GM18499 (cell line): ENCODE data around the gene C10orf67.

Experiments used
- ATAC-seq: cut with Tn5 transposase; IDR thresholded peaks from one replicate; pipeline ENCODE4 v1.9.1; 2021; ENCODE audit warnings: moderate number of reproducible peaks; ENCODE audit not compliant: insufficient read depth, unreplicated experiment

The C10orf67 gene

GRCh38 chr10:23200586-23200985 lies 144.0 kb downstream of the C10orf67 start:
- ATAC-seq = no peak

- no peak for ATAC-seq
Measured at GRCh38 chr10:23199768-23200511, 144.7 kb downstream of the C10orf67 start.

GRCh38 chr10:23198940-23199767 lies 145.4 kb downstream of the C10orf67 start:
- no peak for ATAC-seq

DNA sequence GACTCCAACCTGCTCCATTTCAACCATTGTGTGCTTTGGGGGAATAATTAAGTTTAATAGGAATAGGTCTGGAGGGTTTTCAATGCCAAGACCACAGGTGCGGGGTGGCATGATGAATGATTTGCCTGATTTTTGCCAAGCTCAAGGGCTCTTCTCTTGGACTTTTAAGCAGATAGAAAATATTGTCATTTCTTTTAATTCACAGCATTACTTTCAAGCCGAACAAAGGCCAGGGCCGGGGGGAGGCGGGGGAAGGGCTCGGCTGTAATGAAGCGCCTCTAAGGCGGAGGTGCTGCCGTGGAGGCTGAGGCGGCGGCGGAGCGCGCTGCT lies 146.0 kb downstream of the C10orf67 start:
- ATAC-seq = no peak

DNA sequence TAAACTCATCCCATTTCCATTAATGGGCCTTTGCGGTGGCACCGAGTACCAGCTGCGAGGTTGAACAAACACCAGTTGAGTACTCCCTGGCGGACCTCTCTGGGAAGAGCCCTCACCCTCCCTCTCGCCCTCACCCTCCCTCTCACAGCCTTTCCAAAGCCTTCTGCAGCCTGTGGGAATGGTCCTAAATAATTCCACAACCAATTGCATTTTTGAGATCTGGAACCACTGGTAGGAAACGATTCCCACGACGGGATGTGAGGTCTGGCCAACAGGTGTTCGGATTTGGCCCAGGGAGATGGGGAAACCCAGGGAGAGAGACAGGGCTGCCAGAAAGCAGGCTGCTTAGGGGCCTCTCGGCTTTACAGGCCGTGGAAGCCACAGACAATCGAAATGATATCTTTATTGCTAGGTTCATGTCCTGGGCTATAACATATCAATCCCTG lies 147.2 kb downstream of the C10orf67 start:
- no peak for ATAC-seq

DNA sequence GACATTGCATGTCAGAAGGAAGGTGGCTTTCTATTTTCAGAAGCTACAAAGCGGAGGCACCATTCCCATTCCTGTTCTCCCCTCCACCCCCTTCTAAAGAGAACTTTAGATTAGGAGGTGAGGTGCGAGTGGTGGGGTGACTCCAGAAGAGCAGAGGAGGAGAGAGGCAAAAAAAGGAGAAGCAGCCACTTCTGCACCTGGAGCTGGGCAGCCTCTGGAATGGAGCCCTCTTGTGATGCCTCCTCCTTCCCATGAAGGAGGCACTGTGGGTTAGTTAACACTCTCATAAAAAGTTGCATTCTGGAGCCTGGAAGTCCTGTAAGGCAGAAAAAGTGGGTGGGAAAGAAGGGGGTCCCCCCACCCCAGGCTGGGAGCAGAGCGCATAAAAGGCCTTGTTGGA lies 147.7 kb downstream of the C10orf67 start:
- no peak for ATAC-seq

DNA sequence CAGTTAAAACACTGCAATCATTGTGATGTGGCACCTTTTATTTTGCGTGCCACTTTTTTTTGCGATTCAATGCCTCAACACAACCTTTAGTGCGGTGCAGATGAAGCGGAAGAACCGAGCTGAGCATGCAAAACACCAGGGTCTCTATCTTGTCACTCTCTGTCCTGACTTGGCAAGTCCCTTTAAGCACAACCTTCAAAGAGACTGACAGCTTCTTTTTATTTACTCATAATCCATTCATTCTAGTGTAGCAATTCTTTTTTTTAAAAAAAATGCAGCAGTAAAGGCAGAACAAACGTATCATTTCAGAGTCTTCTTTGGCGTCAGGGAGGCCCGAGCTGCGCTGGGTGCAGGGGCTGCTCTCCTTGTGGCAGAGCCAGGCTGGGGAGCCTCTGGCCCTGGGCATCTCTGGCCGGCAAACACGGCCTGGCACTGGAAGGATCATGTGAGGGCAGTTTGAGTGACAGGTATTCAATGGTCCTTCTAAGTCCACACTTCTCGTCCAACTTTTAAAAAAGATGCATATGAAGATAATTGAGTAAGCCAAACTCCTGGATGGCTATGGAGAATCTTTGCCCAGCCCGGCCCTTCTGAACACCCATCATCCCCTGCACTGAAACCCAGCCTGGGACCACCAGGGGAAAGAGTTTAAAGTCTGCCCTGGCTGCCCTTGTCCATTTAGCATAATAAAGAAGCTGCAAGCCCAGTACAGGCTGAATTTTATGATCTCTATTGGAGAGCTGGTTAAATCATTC lies 148.6 kb downstream of the C10orf67 start:
- ATAC-seq = no peak

GRCh38 chr10:23194966-23195845 lies 149.4 kb downstream of the C10orf67 start:
- no peak for ATAC-seq

- no peak for ATAC-seq
Measured at GRCh38 chr10:23194471-23194965, 150.1 kb downstream of the C10orf67 start.

DNA sequence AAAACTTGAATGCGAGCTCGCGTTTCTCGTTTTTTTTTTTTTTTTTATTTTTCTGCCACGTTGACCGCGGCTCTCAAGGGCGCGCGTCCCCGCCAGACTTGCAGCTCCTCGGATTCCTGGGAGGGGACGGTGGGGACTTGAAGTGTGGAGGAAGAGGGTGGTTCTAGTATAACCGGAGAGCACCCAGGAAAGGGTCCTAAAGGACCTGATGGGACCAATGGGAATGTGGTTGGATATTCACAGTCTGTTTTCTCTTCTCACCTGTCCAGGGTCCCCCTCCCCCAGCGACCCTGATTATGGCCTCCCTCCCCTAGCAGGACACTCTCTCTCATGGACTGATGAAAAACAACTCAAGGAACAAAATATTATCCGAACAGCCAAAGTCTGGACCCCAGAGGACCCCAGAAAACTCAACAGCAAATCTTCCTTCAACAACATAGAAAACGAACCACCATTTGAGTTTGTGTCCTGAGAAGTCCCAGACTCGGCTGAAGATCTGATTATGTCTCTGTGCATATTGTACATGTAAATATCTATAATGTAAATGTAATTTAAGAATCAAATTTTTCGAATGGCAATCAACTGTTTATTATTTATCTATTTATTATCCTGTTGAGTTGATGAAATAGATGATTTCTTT lies 151.0 kb downstream of the C10orf67 start:
- no peak for ATAC-seq

DNA sequence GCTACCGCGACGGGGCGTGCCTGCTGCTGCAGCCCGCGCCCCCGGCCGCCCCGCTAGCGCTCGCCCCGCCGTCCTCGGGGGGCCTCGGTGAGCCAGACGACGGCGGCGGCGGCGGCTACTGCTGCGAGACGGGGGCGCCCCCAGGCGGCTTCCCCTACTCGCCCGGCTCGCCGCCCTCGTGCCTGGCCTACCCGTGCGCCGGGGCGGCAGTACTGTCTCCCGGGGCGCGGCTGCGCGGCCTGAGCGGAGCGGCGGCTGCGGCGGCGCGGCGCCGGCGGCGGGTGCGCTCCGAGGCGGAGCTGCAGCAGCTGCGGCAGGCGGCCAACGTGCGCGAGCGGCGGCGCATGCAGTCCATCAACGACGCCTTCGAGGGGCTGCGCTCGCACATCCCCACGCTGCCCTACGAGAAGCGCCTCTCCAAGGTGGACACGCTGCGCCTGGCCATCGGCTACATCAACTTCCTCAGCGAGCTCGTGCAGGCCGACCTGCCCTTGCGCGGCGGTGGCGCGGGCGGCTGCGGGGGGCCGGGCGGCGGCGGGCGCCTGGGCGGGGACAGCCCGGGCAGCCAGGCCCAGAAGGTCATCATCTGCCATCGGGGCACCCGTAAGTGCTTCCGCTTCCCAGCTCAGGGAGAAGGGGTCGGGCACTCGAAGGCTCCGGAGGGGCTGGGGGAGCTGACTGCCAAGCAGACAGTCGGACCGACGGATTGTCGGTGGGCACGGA lies 151.7 kb downstream of the C10orf67 start:
- no peak for ATAC-seq

GRCh38 chr10:23191764-23192711 lies 152.6 kb downstream of the C10orf67 start, which contains the start of gene PTF1A:
TSS of gene PTF1A (plus strand) at chr10:23192312. CDS start at chr10:23192531, 219 bp downstream.
- ATAC-seq = no peak

- ATAC-seq = no peak
Measured at GRCh38 chr10:23190872-23191763, 153.5 kb downstream of the C10orf67 start.

GRCh38 chr10:23189024-23189423 lies 155.6 kb downstream of the C10orf67 start:
- no peak for ATAC-seq

- ATAC-seq = no peak
Measured at GRCh38 chr10:23187155-23187554, 157.4 kb downstream of the C10orf67 start.

DNA sequence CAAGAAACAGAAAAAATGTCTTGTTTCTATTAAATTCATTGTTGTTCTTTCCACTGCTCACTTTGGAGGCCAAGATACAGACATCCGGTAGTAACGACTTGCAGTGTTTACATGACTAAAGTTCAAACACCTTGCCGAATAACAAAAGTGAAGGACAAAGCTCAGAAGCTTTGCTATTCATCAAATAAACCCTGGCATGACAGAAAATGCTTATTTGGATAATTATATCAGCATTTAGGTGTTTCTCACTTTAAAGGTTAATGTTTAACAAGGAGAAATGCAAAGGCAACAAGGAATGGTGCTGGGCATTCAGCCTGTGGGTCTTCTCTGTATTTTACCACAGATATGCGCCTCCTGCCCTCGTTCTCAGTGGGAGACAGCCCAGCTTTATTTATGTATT lies 157.9 kb downstream of the C10orf67 start:
- no peak for ATAC-seq

- ATAC-seq = no peak
Measured at GRCh38 chr10:23186178-23186577, 158.4 kb downstream of the C10orf67 start.
